GM18867 (cell line): ENCODE data around the gene MRPS18A.
"Not testable (repeated sequence)": the region's sequence is repeated elsewhere in the genome, so short reads cannot be mapped to it uniquely, and the experiment has no call there.

Source experiments
- ATAC-seq: cut with Tn5 transposase; IDR thresholded peaks from one replicate; pipeline ENCODE4 v1.9.1; 2021; ENCODE audit warnings: mild to moderate bottlenecking, moderate library complexity; ENCODE audit not compliant: unreplicated experiment

MRPS18A gene

GRCh38 chr6:43639984-43640800 lies 47.4 kb downstream of the MRPS18A start:
- ATAC-seq, result no peak

- ATAC-seq, result peak; percentile 14
Observed at GRCh38 chr6:43636308-43636659, 51.3 kb downstream of the MRPS18A start.

GRCh38 chr6:43635387-43636307 lies 51.9 kb downstream of the MRPS18A start, which contains the start of gene MAD2L1BP:
Gene MAD2L1BP (plus strand): TSS chr6:43635840. CDS start chr6:43635876, 36 bp downstream.
- ATAC-seq, result peak; percentile 77

- no peak for ATAC-seq
Observed at GRCh38 chr6:43634702-43635303, 52.8 kb downstream of the MRPS18A start.

GRCh38 chr6:43633002-43633401 lies 54.6 kb downstream of the MRPS18A start:
- not testable (repeated sequence) for ATAC-seq

GRCh38 chr6:43630980-43631619 lies 56.5 kb downstream of the MRPS18A start:
- ATAC-seq, result no peak

- ATAC-seq, result peak; percentile 61
Observed at GRCh38 chr6:43629505-43630300, 57.9 kb downstream of the MRPS18A start.

- ATAC-seq, result peak; percentile 82
Observed at GRCh38 chr6:43629104-43629504, 58.5 kb downstream of the MRPS18A start, which contains the start of gene GTPBP2. Gene GTPBP2 (minus strand): TSS chr6:43629264. CDS start chr6:43629162, 102 bp downstream.

- peak; percentile 22 for ATAC-seq
Observed at GRCh38 chr6:43628393-43629103, 59.0 kb downstream of the MRPS18A start.

- no peak for ATAC-seq
Observed at GRCh38 chr6:43627008-43627825, 60.4 kb downstream of the MRPS18A start.

GRCh38 chr6:43625393-43625992 lies 62.1 kb downstream of the MRPS18A start:
- ATAC-seq, result no peak

GRCh38 chr6:43624786-43625288 lies 62.8 kb downstream of the MRPS18A start:
- ATAC-seq, result no peak

- ATAC-seq, result no peak
Observed at GRCh38 chr6:43623880-43624785, 63.5 kb downstream of the MRPS18A start.

- ATAC-seq, result no peak
Observed at GRCh38 chr6:43622541-43622940, 65.0 kb downstream of the MRPS18A start.

GRCh38 chr6:43621836-43622180 lies 65.8 kb downstream of the MRPS18A start:
- ATAC-seq, result no peak
